Measurements from ENCODE around the gene FRAS1.

Gene FRAS1

DNA sequence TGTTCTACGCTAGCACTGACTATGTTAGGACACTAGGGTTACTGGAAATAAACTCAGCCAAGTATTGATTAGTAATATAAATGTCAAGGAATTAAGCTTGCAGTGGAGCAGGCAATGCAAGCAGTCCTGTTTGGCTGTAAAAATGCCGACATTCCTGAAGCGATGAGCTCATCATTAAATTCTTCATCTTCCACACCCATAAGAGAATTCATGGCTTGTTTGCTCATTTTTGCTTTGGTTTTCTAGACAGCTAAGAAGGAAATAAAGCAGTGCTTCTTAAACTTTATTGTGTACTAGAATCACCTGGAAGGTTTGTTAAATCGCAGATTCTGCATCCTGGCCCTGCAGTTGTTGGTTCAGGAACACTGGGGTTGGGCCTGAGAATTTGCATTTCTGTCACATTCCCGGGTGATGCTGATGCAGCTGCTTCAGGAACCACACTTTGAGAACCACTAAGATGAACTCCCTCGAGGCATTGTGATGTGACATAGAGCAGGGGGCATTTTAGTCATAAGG is 512.2 kb downstream of the FRAS1 start:
- DNase-seq (ENCODE audit: low read depth, low spot score): no peak

DNA sequence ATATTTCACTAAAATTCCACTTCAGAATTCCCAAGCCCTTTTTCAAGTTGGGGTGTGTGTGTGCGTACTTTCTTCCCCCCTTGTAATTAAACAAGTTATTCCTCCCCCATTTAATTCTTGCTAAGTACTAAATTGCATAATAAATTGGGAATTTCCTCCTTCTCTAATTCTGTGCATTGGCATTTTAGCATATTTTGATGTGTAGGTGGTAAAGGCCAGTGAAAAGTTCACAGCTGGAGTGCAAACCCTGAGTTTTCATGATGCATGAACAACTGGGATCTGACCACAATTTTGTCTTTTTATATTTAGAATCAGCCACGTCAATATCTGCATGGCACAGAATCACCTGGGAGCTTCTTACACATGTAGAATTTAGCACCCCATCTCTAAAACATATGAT is 513.0 kb downstream of the FRAS1 start:
- DNase-seq (ENCODE audit: low read depth, low spot score): no peak

DNA sequence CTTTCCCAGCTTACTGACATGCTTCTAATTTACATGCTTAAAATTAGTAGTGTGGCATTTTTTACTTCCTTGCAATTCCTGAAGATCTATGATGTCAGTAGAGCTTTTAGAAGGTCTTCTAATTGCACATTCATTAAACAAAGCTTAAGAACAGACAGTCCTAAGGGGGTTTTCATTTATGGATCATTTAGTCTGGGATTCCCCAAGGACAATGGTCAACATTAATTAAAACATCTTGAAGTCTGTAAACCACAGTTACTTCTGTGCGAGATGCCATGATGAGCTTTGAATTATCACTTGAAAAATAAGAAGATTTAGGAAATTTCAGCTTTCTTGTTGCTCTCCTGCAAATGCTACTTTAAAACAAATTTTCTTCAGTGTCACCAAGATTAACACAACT is 514.7 kb downstream of the FRAS1 start:
- no peak for DNase-seq (ENCODE audit: low read depth, low spot score)

DNA sequence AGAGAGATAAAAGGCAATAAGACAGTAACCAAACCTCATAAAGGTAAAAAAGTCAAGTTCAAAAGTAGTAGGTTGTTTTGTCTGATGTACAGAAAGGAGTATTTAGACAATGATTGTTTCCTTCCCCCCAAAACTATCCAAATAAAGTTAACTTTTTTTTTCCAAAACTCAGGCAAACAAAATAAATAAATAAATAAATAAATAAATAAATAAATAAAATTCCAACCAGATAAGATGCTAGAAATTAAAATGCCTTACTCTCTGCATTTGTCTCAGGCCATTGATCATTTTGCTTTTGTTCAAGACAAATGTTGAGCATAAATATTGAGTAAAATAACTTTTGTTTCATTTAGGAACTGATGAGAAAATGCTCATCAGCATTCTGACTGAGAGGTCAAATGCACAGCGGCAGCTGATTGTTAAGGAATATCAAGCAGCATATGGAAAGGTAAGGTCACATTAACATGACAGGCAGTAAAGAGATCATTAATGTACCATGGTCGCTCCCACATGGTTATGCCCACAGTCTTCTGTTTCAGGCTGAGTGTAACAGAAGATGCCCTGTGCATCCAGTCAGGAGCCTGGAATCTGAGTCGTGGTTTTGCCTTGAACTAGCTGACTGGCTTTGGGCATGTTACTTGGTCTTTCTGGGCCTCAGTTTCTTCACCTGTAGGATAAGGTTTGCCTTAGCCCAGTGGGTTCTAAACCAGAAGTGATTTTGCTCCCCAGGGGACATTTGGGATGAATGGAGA is 521.7 kb downstream of the FRAS1 start:
- no peak for DNase-seq (ENCODE audit: low read depth, low spot score)

DNA sequence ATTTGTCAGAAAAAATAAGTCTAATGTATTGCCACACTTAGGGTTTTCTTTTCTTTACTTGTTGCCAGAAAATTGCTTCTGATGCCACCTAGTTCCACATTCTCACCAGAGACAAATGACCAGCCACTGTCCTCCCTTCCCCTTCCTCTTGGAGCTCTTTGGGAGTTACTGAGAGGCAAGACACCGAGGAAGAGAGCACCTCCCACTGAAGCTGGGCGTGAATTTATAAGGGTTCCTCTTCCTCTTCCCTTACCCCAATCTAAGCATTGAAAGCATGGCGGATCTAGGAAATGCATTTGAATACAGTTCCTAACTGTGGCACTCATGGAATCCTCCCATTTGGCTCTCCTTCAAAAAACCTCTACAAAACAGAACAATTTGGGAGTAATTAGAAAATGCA is 524.5 kb downstream of the FRAS1 start:
- no peak for DNase-seq (ENCODE audit: low read depth, low spot score)

DNA sequence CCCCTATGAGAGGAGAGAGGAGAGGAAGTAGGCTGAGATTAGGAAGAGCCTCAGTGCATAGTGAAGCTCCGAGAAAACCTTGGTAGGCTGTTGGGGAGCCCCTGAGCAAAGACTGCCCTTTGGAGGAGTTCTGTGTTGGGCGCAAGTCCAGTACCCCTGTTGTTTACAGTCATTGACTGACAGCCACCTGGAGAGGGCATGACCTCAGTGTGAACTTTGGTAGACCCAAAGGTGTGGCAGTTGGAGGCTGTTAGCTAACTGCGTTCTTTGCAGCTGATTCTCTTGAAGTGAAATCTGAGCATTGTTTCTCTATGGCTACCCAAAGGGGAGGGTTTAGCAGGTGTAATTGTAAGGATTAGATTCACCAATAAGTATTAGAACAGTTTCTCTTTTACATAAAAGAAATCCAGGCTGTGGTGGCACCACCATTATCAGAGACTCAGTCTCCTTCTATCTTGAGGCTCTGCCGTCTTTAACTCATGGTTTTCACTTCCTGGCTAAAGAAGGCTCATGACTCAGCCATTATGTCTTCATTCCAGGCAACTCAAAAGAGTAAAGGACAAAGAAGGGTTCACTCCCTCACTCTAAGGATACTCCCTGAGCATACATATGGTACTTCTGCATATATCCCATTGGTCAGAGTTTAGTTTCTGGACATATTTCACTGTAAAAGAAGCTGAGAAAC is 527.9 kb downstream of the FRAS1 start:
- no peak for DNase-seq (ENCODE audit: low read depth, low spot score)

DNA sequence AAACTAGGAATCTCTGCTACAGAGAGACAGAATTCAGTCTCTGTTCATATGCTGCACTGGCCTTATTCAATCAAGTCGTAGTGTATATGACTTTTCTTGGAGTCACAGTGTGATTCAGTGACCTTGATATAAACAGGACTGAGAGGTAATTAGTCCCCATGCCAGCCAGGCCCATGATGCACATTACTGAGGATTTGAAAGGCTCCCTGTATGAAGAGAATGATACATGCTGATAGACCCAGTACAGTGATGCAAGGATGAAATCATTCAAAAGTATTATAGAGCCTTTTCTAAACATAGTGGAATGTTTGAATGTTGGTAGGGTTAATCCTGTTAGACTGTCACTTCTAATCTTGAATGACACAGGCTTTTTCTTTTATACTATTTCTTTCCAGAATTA is 528.5 kb downstream of the FRAS1 start:
- no peak for DNase-seq (ENCODE audit: low read depth, low spot score)

DNA sequence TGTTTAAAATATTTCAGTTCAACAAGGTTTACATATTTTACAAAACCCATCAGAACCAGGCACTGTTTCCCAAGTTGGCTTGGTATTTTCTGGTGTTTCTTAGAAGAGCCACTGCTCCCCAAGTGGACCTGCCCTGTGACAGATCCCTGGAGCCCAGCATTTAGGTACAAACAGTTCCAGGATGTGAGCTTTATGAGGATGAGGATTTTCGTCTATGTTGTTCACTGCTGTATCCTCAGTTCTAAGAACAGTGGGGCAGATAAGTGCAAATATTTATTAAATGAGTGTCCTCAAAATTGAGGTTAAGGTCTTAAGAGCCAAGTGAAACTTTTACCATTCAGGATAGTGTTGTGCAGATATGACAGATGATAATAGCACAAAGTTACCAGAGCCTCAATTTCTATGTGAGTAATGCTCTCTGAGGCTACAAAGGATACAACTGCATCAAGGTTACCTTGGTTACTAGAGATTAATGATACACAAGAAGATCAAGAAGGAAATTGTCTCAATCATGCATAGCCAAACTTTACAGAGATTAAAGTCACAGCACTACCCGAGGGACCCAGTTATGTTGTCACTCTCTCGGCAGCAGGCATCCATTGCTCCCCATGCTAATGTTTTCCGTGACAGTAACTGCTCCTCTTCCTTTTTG is 531.9 kb downstream of the FRAS1 start:
- no peak for DNase-seq (ENCODE audit: low read depth, low spot score)

DNA sequence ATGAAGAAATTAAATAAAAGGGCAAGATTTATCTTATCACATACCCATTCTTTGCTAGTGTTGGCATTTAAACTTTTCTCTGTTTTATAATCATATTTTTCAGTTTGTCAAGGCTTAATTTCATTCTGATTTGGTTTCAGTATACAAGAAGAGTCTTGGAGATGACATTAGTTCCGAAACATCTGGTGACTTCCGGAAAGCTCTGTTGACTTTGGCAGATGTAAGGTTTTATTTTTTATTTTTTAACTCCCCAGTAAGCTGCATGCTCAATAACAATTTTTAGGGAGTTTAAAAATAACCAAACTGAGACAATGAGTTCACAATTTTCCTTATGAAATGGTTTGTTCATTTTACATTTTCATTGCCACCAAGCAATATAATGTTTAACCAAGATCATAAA is 534.3 kb downstream of the FRAS1 start:
- DNase-seq (ENCODE audit: low read depth, low spot score): no peak

DNA sequence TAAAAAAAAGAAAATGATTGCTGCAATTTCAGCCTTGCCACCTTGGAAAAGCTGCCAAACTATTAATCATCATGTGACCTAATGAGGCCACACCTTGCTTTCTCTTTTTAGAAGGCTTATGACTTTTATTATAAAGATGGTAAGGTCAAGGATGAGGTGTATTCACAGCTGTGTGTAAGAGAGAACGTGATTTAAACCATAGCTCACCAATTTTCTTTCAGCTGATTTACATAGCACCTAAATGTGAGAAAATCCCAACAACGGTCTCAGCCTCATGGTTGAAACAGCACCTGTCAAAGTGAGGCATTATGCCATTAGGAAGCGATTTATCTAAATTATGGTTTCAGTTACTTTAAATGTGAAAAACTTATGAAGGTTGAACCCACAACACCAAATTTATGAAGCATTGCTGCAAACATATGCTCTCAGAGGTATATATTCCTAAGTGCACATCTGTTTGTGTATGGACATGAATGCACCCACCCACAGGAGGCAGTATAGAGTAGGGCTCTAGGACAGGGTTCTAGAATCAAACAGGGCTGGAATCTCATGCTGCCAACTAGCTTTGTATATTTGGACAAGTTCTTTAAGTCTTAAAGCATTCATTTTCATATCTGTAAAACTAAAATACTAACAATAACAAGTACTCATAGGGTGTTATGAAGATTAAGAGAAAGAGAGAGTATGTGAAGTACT is 535.1 kb downstream of the FRAS1 start:
- DNase-seq (ENCODE audit: low read depth, low spot score): no peak

Data from activated CD4-positive, CD25-positive, alpha-beta regulatory T cell treated with anti-CD3 and anti-CD28 coated beads, Interleukin-2, amount 50 U/mL, for 16 hours (primary cell).